AG04449 (cell line): Measurements from ENCODE around the gene HIVEP3.

Experiments used
- CTCF ChIA-PET: fragments of 350-600 bp; formaldehyde crosslinking; extraction: SDS; loops from one replicate; lab custom pipeline; 2021; ENCODE audit warnings: antibody characterized with exemption; lab: Yijun Ruan, JAX
- POLR2A ChIA-PET: fragments of 400-600, 350-600 bp; formaldehyde crosslinking; extraction: SDS; loops from one replicate; lab custom pipeline; 2020; ENCODE audit warnings: antibody characterized with exemption, inconsistent platforms; lab: Yijun Ruan, JAX
- DNase-seq: peaks from one replicate; pipeline ENCODE4 v3.0.0-alpha.2; 2010; ENCODE audit warnings: low read depth, low spot score
- H3K4me3 ChIP-seq: 2 replicates; pipeline ENCODE4 v1.5.1; 2011; ENCODE audit warnings: low read depth, mild to moderate bottlenecking, control low read depth, low read length
- TF ChIP-seq, protein P1 (sequence below): IDR thresholded peaks from one replicate; pipeline ENCODE4 v1.5.1; 2011; ENCODE audit warnings: mild to moderate bottlenecking, moderate library complexity, low read length, control low read depth, inconsistent platforms; ENCODE audit not compliant: insufficient read depth; ENCODE audit errors: missing control alignments

The HIVEP3 gene

DNA sequence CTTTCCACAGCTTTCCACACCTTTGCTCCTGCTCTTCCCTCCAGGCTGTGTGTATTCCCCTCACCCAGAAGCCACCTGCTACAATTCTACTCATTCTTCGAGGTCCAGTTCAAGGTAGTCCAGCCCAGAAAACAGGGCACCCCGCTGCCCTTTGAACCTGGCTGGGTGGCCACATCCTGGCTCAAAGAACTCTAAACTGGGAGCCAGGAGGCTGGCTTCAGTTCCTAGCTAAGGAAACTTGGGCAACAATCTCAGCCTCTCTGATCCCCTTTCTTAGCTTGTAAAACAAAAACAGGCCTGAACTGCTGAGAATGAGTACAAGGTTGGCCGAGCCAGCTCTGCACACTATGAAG is 438.9 kb downstream of the HIVEP3 start:
- no peak overlapping the region for H3K4me3 ChIP-seq
- no peak for DNase-seq
- ChIA-PET POLR2A (no interaction called here), CTCF (interaction anchor here (1.2 to 6.7 kb wide), 2 partner anchors 47 to 62 kb away, joined by 7 to 31 read pairs; no protein-coding TSS in a partner anchor)
- TF ChIP-seq, protein P1, sequence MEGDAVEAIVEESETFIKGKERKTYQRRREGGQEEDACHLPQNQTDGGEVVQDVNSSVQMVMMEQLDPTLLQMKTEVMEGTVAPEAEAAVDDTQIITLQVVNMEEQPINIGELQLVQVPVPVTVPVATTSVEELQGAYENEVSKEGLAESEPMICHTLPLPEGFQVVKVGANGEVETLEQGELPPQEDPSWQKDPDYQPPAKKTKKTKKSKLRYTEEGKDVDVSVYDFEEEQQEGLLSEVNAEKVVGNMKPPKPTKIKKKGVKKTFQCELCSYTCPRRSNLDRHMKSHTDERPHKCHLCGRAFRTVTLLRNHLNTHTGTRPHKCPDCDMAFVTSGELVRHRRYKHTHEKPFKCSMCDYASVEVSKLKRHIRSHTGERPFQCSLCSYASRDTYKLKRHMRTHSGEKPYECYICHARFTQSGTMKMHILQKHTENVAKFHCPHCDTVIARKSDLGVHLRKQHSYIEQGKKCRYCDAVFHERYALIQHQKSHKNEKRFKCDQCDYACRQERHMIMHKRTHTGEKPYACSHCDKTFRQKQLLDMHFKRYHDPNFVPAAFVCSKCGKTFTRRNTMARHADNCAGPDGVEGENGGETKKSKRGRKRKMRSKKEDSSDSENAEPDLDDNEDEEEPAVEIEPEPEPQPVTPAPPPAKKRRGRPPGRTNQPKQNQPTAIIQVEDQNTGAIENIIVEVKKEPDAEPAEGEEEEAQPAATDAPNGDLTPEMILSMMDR: no peak

DNA sequence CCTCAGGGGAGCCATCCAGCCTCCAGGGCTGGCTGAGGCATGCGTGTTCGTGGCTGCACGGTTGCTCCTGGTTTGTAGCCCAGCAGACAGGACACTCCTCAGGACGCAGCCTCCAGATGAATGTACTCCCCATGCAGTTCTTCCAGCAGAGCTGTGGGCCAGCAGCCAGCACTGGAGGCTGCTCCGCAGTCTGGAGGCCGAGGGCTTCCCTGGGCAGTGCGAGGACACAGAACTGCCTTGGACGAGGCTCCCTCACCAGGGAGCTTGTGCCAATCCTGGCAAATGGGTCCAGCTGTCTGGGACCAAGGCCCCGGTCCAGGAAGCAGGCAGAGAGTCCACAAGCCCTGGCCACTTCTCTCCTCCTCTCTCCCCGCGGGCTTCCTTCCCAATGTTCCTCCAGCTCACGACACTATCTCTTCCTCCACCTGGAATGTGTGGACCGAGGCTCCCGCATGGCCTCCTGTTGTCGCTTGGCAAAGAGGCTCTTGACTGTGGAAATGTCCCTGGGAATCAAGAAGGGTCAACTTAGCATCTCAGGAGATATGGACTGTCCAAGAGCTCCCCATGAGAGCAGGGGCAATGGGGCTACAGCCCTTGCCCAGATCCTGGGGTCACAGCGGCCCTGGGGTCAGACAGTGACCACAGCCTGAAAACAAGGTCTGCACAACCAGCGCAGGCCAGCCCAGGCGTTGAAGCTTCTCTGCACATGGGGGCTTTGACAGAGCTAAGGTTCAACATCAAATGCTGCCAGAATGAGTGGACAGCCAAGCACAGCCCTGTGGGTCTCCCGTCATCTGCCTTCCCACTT is 439.5 kb downstream of the HIVEP3 start:
- TF ChIP-seq, protein P1: no peak
- no peak for DNase-seq
- CTCF ChIA-PET: interaction anchor here (1.2 to 6.7 kb wide), 2 partner anchors 46 to 61 kb away, joined by 7 to 31 read pairs; no protein-coding TSS in a partner anchor
- no peak overlapping the region for H3K4me3 ChIP-seq
- POLR2A ChIA-PET: no interaction called here

DNA sequence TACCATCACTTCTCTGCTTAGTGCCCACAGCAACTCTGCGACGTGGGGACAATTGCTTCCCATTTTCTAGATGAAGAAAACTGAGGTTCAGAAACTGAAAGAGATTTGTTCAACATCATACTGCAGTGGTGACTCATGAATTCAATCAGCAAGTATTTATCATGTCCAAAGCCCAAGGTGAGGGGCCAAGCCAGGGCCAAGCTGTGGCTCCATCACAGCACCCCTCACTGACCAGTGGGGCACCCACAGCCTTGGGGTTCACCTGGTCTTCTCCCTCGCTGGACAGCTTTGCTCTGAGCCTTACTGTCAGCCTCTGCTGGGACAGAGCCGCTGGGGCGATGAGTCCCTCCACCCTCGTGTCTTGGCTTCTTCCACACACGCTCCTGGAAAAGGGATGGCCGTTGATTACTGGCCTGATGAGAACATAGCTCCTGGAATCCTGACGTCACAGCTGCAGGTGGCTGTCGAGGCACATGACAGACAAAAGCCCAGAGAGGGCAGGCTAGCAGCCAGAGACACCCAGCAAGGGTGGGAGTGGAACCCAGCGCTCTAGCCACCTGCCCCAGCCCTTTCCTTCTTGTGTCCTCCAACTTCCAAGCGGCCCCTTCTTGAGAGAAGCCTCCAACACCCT is 440.5 kb downstream of the HIVEP3 start:
- DNase-seq: no peak
- TF ChIP-seq, protein P1: no peak
- ChIA-PET CTCF (interaction anchor here (6.7 kb wide), 1 partner anchor 45 kb away, joined by 31 read pairs; no protein-coding TSS in a partner anchor), POLR2A (no interaction called here)
- no peak overlapping the region for H3K4me3 ChIP-seq

DNA sequence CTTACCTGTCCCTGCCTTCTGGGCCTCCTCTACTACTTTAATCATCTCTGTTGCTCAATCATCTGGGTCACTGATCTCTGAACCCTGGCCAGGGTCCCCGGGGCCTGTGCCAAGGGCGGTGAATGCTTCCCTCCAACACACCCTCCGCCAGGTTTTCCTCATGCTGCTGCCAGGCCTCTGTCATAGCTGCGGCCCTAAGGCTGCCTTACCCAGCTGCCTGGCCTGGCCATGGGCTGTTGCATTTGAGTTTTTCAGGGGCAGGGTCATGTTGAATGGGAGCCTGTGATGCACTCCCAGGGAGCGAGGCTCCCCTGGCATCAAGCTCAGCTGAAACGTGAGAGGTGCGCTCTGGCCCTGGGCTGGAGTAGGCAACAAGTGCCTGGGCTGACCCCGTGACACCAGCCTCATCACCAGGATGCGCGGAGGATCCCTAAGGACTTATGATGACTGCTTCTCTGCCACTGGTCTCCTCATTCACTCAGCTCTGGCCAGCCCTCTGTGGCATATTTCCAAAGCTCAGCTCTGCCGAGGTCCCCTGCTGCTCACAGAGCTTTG is 441.8 kb downstream of the HIVEP3 start:
- CTCF ChIA-PET: interaction anchor here (1.0 to 6.7 kb wide), 11 partner anchors 9 to 210 kb away, joined by 3 to 31 read pairs (median 5); no protein-coding TSS in a partner anchor

DNA sequence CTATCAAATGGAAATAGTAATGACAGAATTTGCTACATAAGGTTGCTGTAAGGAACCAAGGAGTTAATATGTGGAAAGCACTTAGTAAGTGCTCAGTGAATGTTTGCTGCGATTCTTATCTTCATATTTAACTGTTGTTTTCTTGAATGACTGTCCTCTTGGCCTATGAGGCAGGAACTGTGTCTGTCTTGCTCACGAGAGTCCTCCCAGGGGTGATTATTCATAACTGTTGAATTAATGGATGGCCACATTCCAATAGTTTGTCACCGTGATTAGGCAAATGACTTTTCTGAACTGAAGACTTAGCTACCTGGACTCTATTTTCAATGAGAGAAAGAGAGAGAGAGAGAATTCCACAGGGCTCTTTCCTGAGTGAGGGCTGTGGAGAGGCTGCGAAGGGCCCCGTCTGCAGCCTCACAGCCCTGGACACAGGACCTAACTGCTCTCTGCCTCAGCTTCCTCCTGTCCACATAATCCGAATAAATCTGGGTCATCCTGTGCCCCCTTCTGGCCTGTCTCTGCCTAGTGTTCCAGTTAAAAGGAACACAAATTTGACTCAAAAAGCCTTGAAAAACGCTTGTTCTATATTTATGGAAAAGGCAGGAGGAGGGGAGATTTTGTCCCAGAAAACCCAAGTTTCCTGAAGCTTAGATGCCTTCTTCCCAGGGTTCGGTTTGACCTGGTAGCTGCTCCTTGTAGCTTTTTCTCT is 442.7 kb downstream of the HIVEP3 start:
- no peak overlapping the region for H3K4me3 ChIP-seq
- ChIA-PET CTCF (interaction anchor here (0.6 to 6.7 kb wide), 17 partner anchors 8 to 210 kb away, joined by 3 to 31 read pairs (median 4); partner anchors contain the start of gene EDN2), POLR2A (no interaction called here)
- TF ChIP-seq, protein P1: no peak
- no peak for DNase-seq

More for the DNA sequence above, 441.8 kb downstream of the HIVEP3 start:
- POLR2A ChIA-PET: no interaction called here
- no peak for DNase-seq
- H3K4me3 ChIP-seq: no peak overlapping the region
- TF ChIP-seq, protein P1: no peak
